ENCODE data around the gene UNC13B.

DNA sequence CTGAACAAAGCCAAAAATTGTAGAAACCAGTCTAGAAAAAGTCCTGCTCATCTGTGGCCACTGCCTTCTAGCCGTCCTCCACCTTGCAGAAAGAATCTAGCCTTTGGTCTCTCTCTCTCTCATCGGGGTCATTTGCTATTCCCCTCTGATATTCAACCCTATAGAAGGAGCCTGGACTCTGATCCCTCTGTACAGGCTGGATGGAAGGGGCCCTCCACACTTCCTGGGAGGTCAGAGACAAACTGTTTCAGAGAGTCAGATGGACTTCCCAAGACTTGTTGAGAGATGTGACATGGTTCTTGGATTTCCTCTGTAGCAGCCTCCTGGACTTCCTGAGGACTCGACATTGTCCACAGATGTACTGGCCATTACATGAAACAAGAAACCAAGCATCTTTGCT lies 243.1 kb downstream of the UNC13B start:
- TF ChIP-seq EZH2 (IDR thresholded peaks at IDR 0.05; ENCODE audit: borderline replicate concordance), result no peak
- no peak for TF ChIP-seq CTCF (IDR thresholded peaks at IDR 0.05; ENCODE audit: poor library complexity)
